Cerebellar cortex (tissue), 1 donor: ENCODE measurements around the gene CHD2.
"Not testable (repeated sequence)": the region's sequence is repeated elsewhere in the genome, so short reads cannot be mapped to it uniquely, and the experiment has no call there.

ENCODE experiments used
- DNase-seq: peaks from one replicate; pipeline ENCODE4 v3.0.0-alpha.2; 2015; ENCODE audit warnings: low spot score

The CHD2 gene

GRCh38 chr15:93035953-93036810, 136.1 kb downstream of the CHD2 start:
- DNase-seq, result peak; percentile 21

- DNase-seq, result peak; percentile 58
Observed at GRCh38 chr15:93036951-93037819, 137.1 kb downstream of the CHD2 start.

GRCh38 chr15:93037820-93038705, 137.9 kb downstream of the CHD2 start:
- no peak for DNase-seq

GRCh38 chr15:93039562-93040287, 139.6 kb downstream of the CHD2 start:
- not testable (repeated sequence) for DNase-seq

- DNase-seq, result no peak
Observed at GRCh38 chr15:93040288-93041158, 140.4 kb downstream of the CHD2 start.

GRCh38 chr15:93041159-93041547, 141.0 kb downstream of the CHD2 start:
- DNase-seq, result no peak

GRCh38 chr15:93042211-93042610, 142.1 kb downstream of the CHD2 start:
- no peak for DNase-seq

- no peak for DNase-seq
Observed at GRCh38 chr15:93042691-93043378, 142.7 kb downstream of the CHD2 start.

- DNase-seq, result no peak
Observed at GRCh38 chr15:93043621-93044300, 143.6 kb downstream of the CHD2 start.

- DNase-seq, result no peak
Observed at GRCh38 chr15:93044301-93045190, 144.4 kb downstream of the CHD2 start.

GRCh38 chr15:93045191-93045785, 145.2 kb downstream of the CHD2 start:
- no peak for DNase-seq

GRCh38 chr15:93046120-93046519, 146.0 kb downstream of the CHD2 start:
- no peak for DNase-seq

- no peak for DNase-seq
Observed at GRCh38 chr15:93046721-93047120, 146.6 kb downstream of the CHD2 start.

- no peak for DNase-seq
Observed at GRCh38 chr15:93047621-93048425, 147.7 kb downstream of the CHD2 start.

- no peak for DNase-seq
Observed at GRCh38 chr15:93048426-93048721, 148.2 kb downstream of the CHD2 start.

- DNase-seq, result no peak
Observed at GRCh38 chr15:93048759-93049161, 148.6 kb downstream of the CHD2 start.

- no peak for DNase-seq
Observed at GRCh38 chr15:93049233-93049632, 149.1 kb downstream of the CHD2 start.
